Measurements from ENCODE around the gene SSBP3. TPM values are rescaled to one million over a fixed set of nuclear protein-coding genes. Genes with fewer than 3 reads are reported as not detected.

SSBP3 gene
- total and polyA plus RNA-seq, 2 experiments from 2014 or later = 47.4 to 68.6 TPM

GRCh38 chr1:54176621-54177327, 229.4 kb downstream of the SSBP3 start:
- Histone ChIP-seq H3K9me2 (ENCODE audit: insufficient read depth) (no peaks in the 10 kb centered on the region), H3K4me2 (no peak overlapping the region), H3K79me2 (replicated peaks; ENCODE audit: insufficient read depth) (no peaks in the 10 kb centered on the region), H3K4me3 (no peak overlapping the region), H3K27me3 (ENCODE audit: insufficient read depth) (no peaks in the 10 kb centered on the region), H3K4me1 (ENCODE audit: insufficient read depth) (no peaks in the 10 kb centered on the region), H3K27ac (ENCODE audit: low read depth) (no peak overlapping the region), H3F3A (replicated peaks; ENCODE audit: low read depth) (no peaks in the 10 kb centered on the region), H3K36me3 (ENCODE audit: insufficient read depth) (no peaks in the 10 kb centered on the region), H4K20me1 (replicated peaks; ENCODE audit: insufficient read depth) (no peaks in the 10 kb centered on the region), H2AFZ (no peak overlapping the region)
- Mint-ChIP-seq H3K9me3 (no peaks in the 10 kb centered on the region), H3K27me3 (ENCODE audit: insufficient read depth, low read depth, poor library complexity) (peaks cover 4% of the 10 kb centered on the region), H3K27ac (no peak overlapping the region), H3K4me3 (no peak overlapping the region), H3K4me1 (peaks cover 2% of the 10 kb centered on the region; the same call in 2 of the 3 replicates), H3K36me3 (ENCODE audit: low read depth) (peaks cover 5% of the 10 kb centered on the region; the same call in 2 of the 3 replicates)
- TF ChIP-seq, protein P1, sequence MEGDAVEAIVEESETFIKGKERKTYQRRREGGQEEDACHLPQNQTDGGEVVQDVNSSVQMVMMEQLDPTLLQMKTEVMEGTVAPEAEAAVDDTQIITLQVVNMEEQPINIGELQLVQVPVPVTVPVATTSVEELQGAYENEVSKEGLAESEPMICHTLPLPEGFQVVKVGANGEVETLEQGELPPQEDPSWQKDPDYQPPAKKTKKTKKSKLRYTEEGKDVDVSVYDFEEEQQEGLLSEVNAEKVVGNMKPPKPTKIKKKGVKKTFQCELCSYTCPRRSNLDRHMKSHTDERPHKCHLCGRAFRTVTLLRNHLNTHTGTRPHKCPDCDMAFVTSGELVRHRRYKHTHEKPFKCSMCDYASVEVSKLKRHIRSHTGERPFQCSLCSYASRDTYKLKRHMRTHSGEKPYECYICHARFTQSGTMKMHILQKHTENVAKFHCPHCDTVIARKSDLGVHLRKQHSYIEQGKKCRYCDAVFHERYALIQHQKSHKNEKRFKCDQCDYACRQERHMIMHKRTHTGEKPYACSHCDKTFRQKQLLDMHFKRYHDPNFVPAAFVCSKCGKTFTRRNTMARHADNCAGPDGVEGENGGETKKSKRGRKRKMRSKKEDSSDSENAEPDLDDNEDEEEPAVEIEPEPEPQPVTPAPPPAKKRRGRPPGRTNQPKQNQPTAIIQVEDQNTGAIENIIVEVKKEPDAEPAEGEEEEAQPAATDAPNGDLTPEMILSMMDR (conservative IDR thresholded peaks at IDR 0.05; ENCODE audit: low read depth in 2 of 2) = no peak
- TF ChIP-seq REST (IDR thresholded peaks at IDR 0.05; ENCODE audit: unreplicated experiment) (no peak), ZNF114 (CRISPR knock-in tag; IDR thresholded peaks at IDR 0.05) (no peak), EZH2 (IDR thresholded peaks at IDR 0.05; ENCODE audit: low read depth, unreplicated experiment) (no peak), ZNF331 (CRISPR knock-in tag; IDR thresholded peaks at IDR 0.05; ENCODE audit: low read depth) (no peak), STAT1 (IDR thresholded peaks at IDR 0.05; ENCODE audit: unreplicated experiment) (no peak), ETS1 (IDR thresholded peaks at IDR 0.05) (no peak), JUNB (IDR thresholded peaks at IDR 0.05; ENCODE audit: unreplicated experiment) (no peak), ZNF462 (CRISPR knock-in tag; IDR thresholded peaks at IDR 0.05) (no peak), EZH2phosphoT487 (IDR thresholded peaks at IDR 0.05; ENCODE audit: unreplicated experiment) (no peak), NANOG (IDR thresholded peaks at IDR 0.05; ENCODE audit: borderline replicate concordance) (no peak), CREB1 (CRISPR knock-in tag; IDR thresholded peaks at IDR 0.05; ENCODE audit: low read depth) (no peak), POLR2AphosphoS5 (IDR thresholded peaks at IDR 0.05; ENCODE audit: low read depth) (no peak)
- DNase-seq (ENCODE audit: low spot score) = no peak
- ATAC-seq = no peak
